Sigmoid colon (tissue), 7 donors: Measurements from ENCODE around the gene SAYSD1. TPM values are rescaled to one million over a fixed set of nuclear protein-coding genes. Genes with fewer than 3 reads are reported as not detected.

Source experiments
- DNase-seq: peaks from one replicate; pipeline ENCODE4 v3.0.0-alpha.2; 2019
- H3K27ac ChIP-seq, 4 donors: fragments of 200-600 bp; sonication (generic); one replicate each; pipeline ENCODE4 v1.5.1; 2016 to 2019; ENCODE audit warnings: mild to moderate bottlenecking in 1 of 4
- H3K27me3 ChIP-seq, 3 donors: fragments of 200-600 bp; sonication (generic); one replicate each; pipeline ENCODE4 v1.5.1; 2019; ENCODE audit warnings: mild to moderate bottlenecking in 1 of 3
- H3K36me3 ChIP-seq, 4 donors: fragments of 200-600 bp; sonication (generic); one replicate each; pipeline ENCODE4 v1.5.1; 2016 to 2019
- H3K4me1 ChIP-seq, 4 donors: fragments of 200-600 bp; sonication (generic); one replicate each; pipeline ENCODE4 v1.5.1; 2017 to 2019
- H3K4me3 ChIP-seq, 4 donors: fragments of 200-600 bp; sonication (generic); one replicate each; pipeline ENCODE4 v1.5.1; 2017 to 2019; ENCODE audit warnings: mild to moderate bottlenecking in 2 of 4, moderate library complexity in 1 of 4
- H3K9me3 ChIP-seq, 4 donors: fragments of 200-600 bp in 3 of 4; sonication (generic) in 3 of 4; one replicate each; pipeline versions ENCODE4 v1.5.1 to v1.6.1; 2013 to 2019
- CTCF ChIP-seq, 4 experiments: fragments of 450-650 bp in 3 of 4; fragments of 200-600 bp in 1 of 4; IDR thresholded peaks; one replicate each; pipeline ENCODE4 v1.5.1; 2016 to 2019; ENCODE audit warnings: antibody characterized with exemption in 4 of 4, mild to moderate bottlenecking in 3 of 4, moderate library complexity in 2 of 4
- EP300 ChIP-seq, 4 donors: sonication (generic); formaldehyde crosslinking; IDR thresholded peaks; one replicate each; pipeline ENCODE4 v1.6.1; 2017; ENCODE audit warnings: antibody characterized with exemption in 4 of 4
- POLR2A ChIP-seq, 2 donors: fragments of 450-650 bp; IDR thresholded peaks; one replicate each; pipeline ENCODE4 v1.6.1; 2016; ENCODE audit warnings: antibody characterized with exemption in 2 of 2, mild to moderate bottlenecking in 2 of 2, moderate library complexity in 2 of 2
- POLR2AphosphoS5 ChIP-seq, 4 donors: sonication (generic); formaldehyde crosslinking; IDR thresholded peaks; one replicate each; pipeline ENCODE4 v1.6.1; 2017; ENCODE audit warnings: antibody characterized with exemption in 4 of 4
- WGBS, 2 donors: extraction: QIAGEN DNeasy Blood & Tissue Kit; methylation state at CpG; one replicate each; pipeline ENCODE4 v1.1.7; 2013; 5-methylcytosine and 5-hydroxymethylcytosine counted together
- intact Hi-C: fragments of 100-400 bp; cut with DNase I; formaldehyde crosslinking; loops from one replicate; pipeline ENCODE4 v1.15.1; 2023
- polyA plus RNA-seq, 3 donors: library from polyadenylated mRNA; stranded (reverse); fragments of 200-250 nt; gene quantifications; one replicate each; pipeline ENCODE4 v1.2.3, GENCODE V29; 2013
- total RNA-seq, 4 donors: library from RNA; depleted of rRNA; stranded (reverse); fragments of >200 nt; gene quantifications; one replicate each; pipeline ENCODE4 v1.1.0, GENCODE V29; 2016
- donor health status: healthy with polysubstance abuse.
- donor health status: Bipolar disorder and iron deficiency.
- donor health status: healthy.

Gene SAYSD1
- total and polyA plus RNA-seq, 7 donors = 8.8 to 20.8 (median 15.0) TPM

GRCh38 chr6:39085129-39085797 is 29.7 kb downstream of the SAYSD1 start:
- no peak for TF ChIP-seq POLR2A (IDR thresholded peaks at IDR 0.05)
- no peak for TF ChIP-seq CTCF (IDR thresholded peaks at IDR 0.05)
- TF ChIP-seq POLR2AphosphoS5 (IDR thresholded peaks at IDR 0.05) = no peak
- no peak for TF ChIP-seq EP300 (IDR thresholded peaks at IDR 0.05)
- 74 to 83% methylated on average over 5 of the region's 5 CpGs for WGBS, 2 donors
- intact Hi-C loops = loop anchor here (5.0 kb wide), 1 partner anchor 217 kb away; no protein-coding TSS in a partner anchor
- peak overlapping the region in 2 of 4 donors; percentile 6 to 45 for H3K27ac ChIP-seq
- H3K27me3 ChIP-seq = no peaks in the 10 kb centered on the region
- no peaks in the 10 kb centered on the region for H3K36me3 ChIP-seq
- no peaks in the 10 kb centered on the region for H3K9me3 ChIP-seq
- DNase-seq = no peak
- H3K4me1 ChIP-seq = peaks cover 0 to 32% (median 21%) of the 10 kb centered on the region in 4 donors
- H3K4me3 ChIP-seq = no peak overlapping the region

GRCh38 chr6:39084506-39084905 is 30.5 kb downstream of the SAYSD1 start:
- Histone ChIP-seq H3K4me3 (no peak overlapping the region), H3K9me3 (no peaks in the 10 kb centered on the region), H3K4me1 (peaks cover 0 to 32% (median 21%) of the 10 kb centered on the region in 4 donors), H3K27me3 (no peaks in the 10 kb centered on the region), H3K36me3 (no peaks in the 10 kb centered on the region), H3K27ac (peak overlapping the region in 2 of 4 donors; percentile 6 to 45)
- intact Hi-C loops = no loop called here
- peak in 2 of 4 donors; percentile 8 to 67 for TF ChIP-seq EP300 (IDR thresholded peaks at IDR 0.05)
- no peak for TF ChIP-seq POLR2A (IDR thresholded peaks at IDR 0.05)
- no peak for TF ChIP-seq CTCF (IDR thresholded peaks at IDR 0.05)
- peak in 1 of 4 donors; percentile 26 for TF ChIP-seq POLR2AphosphoS5 (IDR thresholded peaks at IDR 0.05)
- 77 to 86% methylated on average over 7 of the region's 7 CpGs for WGBS, 2 donors
- DNase-seq = no peak

- intact Hi-C loops = no loop called here
- no peaks in the 10 kb centered on the region for H3K27me3 ChIP-seq
- no peaks in the 10 kb centered on the region for H3K9me3 ChIP-seq
- no peak overlapping the region for H3K27ac ChIP-seq
- no peaks in the 10 kb centered on the region for H3K36me3 ChIP-seq
- no peak for DNase-seq
- no peak overlapping the region for H3K4me3 ChIP-seq
- H3K4me1 ChIP-seq = peaks cover 0 to 22% (median 12%) of the 10 kb centered on the region in 4 donors
- no peak for TF ChIP-seq POLR2A (IDR thresholded peaks at IDR 0.05)
- TF ChIP-seq CTCF (IDR thresholded peaks at IDR 0.05) = no peak
- no peak for TF ChIP-seq POLR2AphosphoS5 (IDR thresholded peaks at IDR 0.05)
- no peak for TF ChIP-seq EP300 (IDR thresholded peaks at IDR 0.05)
- 33 to 58% methylated on average over 2 of the region's 2 CpGs for WGBS, 2 donors
These were observed 31.8 kb downstream of the SAYSD1 start for GRCh38 chr6:39083231-39083634.

GRCh38 chr6:39082310-39082709 is 32.7 kb downstream of the SAYSD1 start:
- TF ChIP-seq POLR2AphosphoS5 (IDR thresholded peaks at IDR 0.05) = no peak
- no peak for TF ChIP-seq EP300 (IDR thresholded peaks at IDR 0.05)
- TF ChIP-seq CTCF (IDR thresholded peaks at IDR 0.05) = no peak
- TF ChIP-seq POLR2A (IDR thresholded peaks at IDR 0.05) = no peak
- no peak overlapping the region for H3K27ac ChIP-seq
- no peaks in the 10 kb centered on the region for H3K9me3 ChIP-seq
- intact Hi-C loops = no loop called here
- DNase-seq = no peak
- no peaks in the 10 kb centered on the region for H3K27me3 ChIP-seq
- 76 to 83% methylated on average over 8 of the region's 8 CpGs for WGBS, 2 donors
- peaks cover 0 to 19% (median 6%) of the 10 kb centered on the region in 4 donors for H3K4me1 ChIP-seq
- H3K4me3 ChIP-seq = no peak overlapping the region
- no peaks in the 10 kb centered on the region for H3K36me3 ChIP-seq
